ENCODE results near the gene PTPN13. TPM values are rescaled to one million over a fixed set of nuclear protein-coding genes. Genes with fewer than 3 reads are reported as not detected.

The PTPN13 gene
- total and polyA plus RNA-seq, 12 donors: 3.9 to 22.3 (median 14.9) TPM

- Histone ChIP-seq H3K27ac (no peak overlapping the region), H3K36me3 (replicated peaks in 1 of 2) (no peaks in the 10 kb centered on the region), H3K4me1 (replicated peaks in 1 of 2) (no peaks in the 10 kb centered on the region), H3K27me3 (no peaks in the 10 kb centered on the region), H3K9me3 (replicated peaks in 1 of 3) (no peaks in the 10 kb centered on the region), H3K4me3 (no peak overlapping the region)
- no peak for TF ChIP-seq POLR2A (IDR thresholded peaks at IDR 0.05)
- TF ChIP-seq, protein P1, sequence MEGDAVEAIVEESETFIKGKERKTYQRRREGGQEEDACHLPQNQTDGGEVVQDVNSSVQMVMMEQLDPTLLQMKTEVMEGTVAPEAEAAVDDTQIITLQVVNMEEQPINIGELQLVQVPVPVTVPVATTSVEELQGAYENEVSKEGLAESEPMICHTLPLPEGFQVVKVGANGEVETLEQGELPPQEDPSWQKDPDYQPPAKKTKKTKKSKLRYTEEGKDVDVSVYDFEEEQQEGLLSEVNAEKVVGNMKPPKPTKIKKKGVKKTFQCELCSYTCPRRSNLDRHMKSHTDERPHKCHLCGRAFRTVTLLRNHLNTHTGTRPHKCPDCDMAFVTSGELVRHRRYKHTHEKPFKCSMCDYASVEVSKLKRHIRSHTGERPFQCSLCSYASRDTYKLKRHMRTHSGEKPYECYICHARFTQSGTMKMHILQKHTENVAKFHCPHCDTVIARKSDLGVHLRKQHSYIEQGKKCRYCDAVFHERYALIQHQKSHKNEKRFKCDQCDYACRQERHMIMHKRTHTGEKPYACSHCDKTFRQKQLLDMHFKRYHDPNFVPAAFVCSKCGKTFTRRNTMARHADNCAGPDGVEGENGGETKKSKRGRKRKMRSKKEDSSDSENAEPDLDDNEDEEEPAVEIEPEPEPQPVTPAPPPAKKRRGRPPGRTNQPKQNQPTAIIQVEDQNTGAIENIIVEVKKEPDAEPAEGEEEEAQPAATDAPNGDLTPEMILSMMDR (IDR thresholded peaks at IDR 0.05): no peak
- 93 to 97% (median 94%) methylated on average over 2 of the region's 2 CpGs for WGBS, 4 donors
- DNase-seq: no peak
- intact Hi-C loops (cut with DNase I): no loop called here
Measured at GRCh38 chr4:86551387-86551786, 42.7 kb upstream of the PTPN13 start.

- no peak overlapping the region for H3K27ac ChIP-seq
- DNase-seq: no peak
- H3K27me3 ChIP-seq: no peaks in the 10 kb centered on the region
- no peaks in the 10 kb centered on the region for H3K9me3 ChIP-seq (replicated peaks in 1 of 3)
- intact Hi-C loops (cut with DNase I): no loop called here
- H3K36me3 ChIP-seq (replicated peaks in 1 of 2): no peaks in the 10 kb centered on the region
- H3K4me3 ChIP-seq: no peak overlapping the region
- no peak for TF ChIP-seq POLR2A (IDR thresholded peaks at IDR 0.05)
- TF ChIP-seq, protein P1 (IDR thresholded peaks at IDR 0.05): no peak
- peaks cover 0 to 10% of the 10 kb centered on the region in 2 donors for H3K4me1 ChIP-seq (replicated peaks in 1 of 2)
Measured at GRCh38 chr4:86554646-86555045, 39.5 kb upstream of the PTPN13 start.

DNA sequence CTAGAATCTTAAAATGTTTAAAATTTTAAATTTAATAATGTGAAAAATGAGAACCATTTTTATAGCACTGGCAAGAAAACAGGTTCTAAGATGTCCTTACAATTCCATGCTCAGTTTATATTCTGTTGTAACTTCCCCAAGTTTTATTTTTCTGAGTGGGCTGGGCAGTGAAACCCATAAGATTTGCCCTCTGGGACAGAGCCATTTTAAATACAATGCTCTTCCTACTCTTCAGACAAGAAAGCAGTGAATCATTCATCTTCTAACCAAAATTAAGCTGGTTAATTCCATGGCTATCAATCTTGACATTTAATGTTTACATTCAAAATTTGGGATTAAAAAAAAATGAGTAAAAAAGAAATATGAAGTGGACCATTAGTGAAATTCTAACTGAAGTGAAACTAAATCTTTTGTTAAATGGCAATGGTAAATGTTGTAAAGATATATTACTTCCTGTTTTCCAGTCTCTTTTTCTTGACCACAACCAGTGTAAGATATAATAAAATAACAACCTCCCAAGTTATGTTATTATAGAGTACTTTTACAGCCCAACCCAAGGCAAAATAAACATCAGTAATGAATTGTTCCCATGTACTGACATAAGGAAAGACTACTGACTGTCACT, 37.2 kb upstream of the PTPN13 start:
- no peak overlapping the region for H3K27ac ChIP-seq

DNA sequence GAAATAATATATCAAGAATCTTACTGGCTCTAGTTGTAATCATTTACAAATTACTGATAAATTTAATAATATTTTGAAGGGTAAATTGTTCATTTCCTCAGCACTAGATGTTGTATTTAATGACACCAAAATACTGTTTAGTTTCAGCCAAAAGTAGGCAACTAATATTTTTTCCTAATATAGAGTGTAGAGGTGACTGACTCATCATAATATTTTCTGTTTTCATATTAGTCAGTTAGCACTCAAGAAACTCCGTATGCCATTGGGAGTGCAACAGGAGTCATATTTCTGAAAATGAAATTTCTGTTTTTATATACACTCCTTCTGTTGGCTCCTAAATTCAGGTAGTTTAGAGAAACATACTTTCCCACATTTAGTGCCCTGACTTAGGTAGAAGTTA, 36.6 kb upstream of the PTPN13 start:
- no peak for DNase-seq
- H3K36me3 ChIP-seq (replicated peaks in 1 of 2): no peaks in the 10 kb centered on the region
- no peak for TF ChIP-seq POLR2A (IDR thresholded peaks at IDR 0.05)
- TF ChIP-seq, protein P1 (IDR thresholded peaks at IDR 0.05): no peak
- intact Hi-C loops (cut with DNase I): no loop called here
- 36 to 56% (median 49%) methylated on average over 1 of the region's 1 CpG for WGBS, 4 donors
- H3K9me3 ChIP-seq (replicated peaks in 1 of 3): no peaks in the 10 kb centered on the region
- no peak overlapping the region for H3K4me3 ChIP-seq
- peaks cover 0 to 10% of the 10 kb centered on the region in 2 donors for H3K4me1 ChIP-seq (replicated peaks in 1 of 2)
- H3K27ac ChIP-seq: no peak overlapping the region
- no peaks in the 10 kb centered on the region for H3K27me3 ChIP-seq

More for the DNA sequence above, 37.2 kb upstream of the PTPN13 start:
- Histone ChIP-seq H3K4me1 (replicated peaks in 1 of 2) (peaks cover 0 to 10% of the 10 kb centered on the region in 2 donors), H3K4me3 (no peak overlapping the region), H3K9me3 (replicated peaks in 1 of 3) (no peaks in the 10 kb centered on the region), H3K27me3 (no peaks in the 10 kb centered on the region), H3K36me3 (replicated peaks in 1 of 2) (no peaks in the 10 kb centered on the region)
- intact Hi-C loops (cut with DNase I): no loop called here
- TF ChIP-seq, protein P1 (IDR thresholded peaks at IDR 0.05): no peak
- no peak for TF ChIP-seq POLR2A (IDR thresholded peaks at IDR 0.05)
- no peak for DNase-seq
